ENCODE data around the gene BATF.

BATF gene

DNA sequence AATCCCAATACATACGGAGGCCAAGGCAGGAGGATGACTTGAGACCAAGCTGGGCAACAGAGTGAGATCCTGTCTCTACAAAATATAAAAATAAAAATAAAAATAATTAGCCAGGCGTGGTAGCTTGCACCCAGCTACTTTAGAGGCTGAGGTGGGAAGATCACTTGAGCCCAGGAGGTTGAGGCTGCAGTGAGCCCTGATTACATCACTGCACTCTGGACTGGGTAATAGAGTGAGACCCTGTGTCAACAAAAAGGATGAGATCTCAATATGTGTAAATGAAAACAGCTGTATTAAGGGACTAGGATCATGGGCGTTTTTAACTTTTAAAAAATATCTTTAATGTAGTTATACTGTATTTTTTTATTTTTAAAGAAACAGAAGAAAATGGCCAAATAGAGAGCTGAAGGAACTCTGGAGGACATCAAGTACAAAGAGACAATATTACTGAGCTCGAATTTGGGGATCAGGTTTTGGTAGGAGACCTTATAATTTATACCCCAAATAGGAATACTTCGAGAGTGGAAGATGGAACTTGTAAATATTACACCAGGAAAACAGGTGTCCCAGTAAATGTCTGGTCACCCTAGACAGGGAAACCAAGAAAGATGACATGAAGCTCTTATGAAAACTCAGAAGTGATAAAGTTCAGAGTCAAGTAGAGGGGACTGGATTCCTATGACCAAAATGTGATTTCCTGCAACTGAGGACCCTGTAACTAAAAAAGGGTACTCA is 13.1 kb downstream of the BATF start:
- DNase-seq: no peak

DNA sequence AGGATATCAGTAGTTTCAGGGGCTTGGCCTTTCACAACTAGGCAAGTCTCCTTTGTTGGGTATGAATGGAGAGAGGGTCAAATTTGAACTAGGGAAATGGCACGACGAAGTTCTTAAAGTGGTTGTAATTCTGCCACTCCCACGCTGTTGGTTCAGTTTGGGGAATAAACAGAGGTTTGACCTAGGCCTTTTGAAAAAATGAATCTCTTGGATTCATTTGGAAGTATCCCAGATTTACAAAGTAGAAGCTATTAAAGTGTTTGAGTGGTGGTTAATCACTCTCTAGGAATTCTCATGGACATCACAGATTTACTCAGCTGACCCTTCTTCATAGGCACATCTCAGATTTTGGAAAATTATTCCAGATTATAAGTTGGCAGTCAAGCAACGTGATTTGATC is 14.8 kb downstream of the BATF start:
- DNase-seq: no peak

DNA sequence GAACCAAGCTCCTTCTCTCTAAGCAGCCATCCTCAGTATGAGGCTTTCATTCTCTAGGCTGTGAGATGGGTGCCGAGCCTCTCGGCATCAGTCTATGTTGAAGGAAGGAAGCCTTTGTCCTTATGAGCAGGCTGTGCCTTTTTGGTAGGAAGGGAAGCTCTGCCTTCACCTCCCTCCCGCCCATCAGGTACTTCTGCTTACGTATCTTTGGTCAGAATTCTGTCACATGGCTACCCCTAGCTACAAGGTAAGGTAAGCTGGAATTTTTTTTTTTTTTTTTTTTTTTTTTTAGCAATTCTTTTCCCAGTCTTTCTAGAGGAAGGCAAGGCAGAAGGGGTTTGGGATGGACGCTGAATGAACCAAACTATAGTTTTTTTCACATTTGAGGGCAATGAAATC is 16.9 kb downstream of the BATF start:
- no peak for DNase-seq

GRCh38 chr14:75539561-75540478 is 17.6 kb downstream of the BATF start:
- DNase-seq: no peak

- no peak for DNase-seq
Measured at GRCh38 chr14:75540479-75540851, 18.2 kb downstream of the BATF start.

- DNase-seq: no peak
Measured at GRCh38 chr14:75542588-75543091, 20.4 kb downstream of the BATF start.

- DNase-seq: no peak
Measured at GRCh38 chr14:75543253-75543652, 21.0 kb downstream of the BATF start.

GRCh38 chr14:75543786-75544185 is 21.5 kb downstream of the BATF start:
- DNase-seq: no peak

DNA sequence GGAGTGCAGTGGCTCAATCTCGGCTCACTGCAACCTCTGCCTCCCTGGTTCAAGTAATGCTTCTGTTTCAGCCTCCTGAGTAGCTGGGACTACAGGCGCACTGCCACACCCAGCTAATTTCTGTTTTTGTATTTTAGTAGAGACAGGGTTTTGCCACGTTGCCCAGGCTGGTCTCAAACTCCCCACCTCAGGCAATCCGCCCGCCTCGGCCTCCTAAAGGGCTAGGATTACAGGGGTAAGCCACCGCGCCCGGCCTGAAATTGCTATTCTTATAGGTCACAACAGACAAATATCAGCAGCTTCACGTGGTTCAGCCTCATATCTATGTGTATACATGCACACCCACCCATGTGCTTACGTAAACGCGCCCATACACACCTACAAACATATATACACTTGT is 23.6 kb downstream of the BATF start:
- DNase-seq: no peak

DNA sequence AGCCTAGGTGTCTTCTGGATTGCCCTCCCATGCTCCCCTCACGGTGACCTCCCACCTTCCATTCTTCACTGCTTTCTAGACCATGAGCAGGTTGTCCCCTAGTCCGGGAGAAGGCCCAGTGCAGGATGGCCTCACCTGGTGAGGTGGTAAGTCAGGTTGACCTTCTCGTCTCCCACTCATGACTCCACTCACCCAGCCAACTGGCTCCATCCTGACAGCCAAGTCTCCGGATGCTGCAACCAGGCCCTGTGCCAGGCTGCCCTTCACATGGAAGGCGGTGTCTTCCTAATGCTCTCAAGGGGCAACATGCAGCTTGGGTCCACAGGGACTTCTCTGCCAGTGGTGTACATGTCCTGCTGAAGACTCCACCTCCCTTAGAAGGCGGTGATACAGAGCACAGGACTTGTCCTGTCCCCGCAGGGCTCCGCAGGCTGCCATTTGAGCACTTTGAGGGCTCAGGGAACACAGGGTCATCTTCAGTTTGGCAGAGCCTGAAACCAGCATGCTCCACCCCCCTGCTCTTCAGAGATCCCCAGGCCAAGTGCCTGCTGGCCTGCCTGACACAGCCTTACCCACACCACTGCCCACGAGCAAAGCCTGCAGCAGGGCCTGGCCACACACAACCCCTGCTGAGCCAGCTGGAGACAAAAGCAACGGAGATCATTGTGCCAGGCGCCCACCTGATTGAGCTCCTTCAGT is 25.4 kb downstream of the BATF start:
- DNase-seq: no peak

- no peak for DNase-seq
Measured at GRCh38 chr14:75548544-75548943, 26.3 kb downstream of the BATF start.

- DNase-seq: no peak
Measured at GRCh38 chr14:75549169-75549568, 26.9 kb downstream of the BATF start.

- DNase-seq: no peak
Measured at GRCh38 chr14:75551021-75551420, 28.8 kb downstream of the BATF start.

- DNase-seq: no peak
Measured at GRCh38 chr14:75553157-75553556, 30.9 kb downstream of the BATF start.

GRCh38 chr14:75553761-75554364 is 31.6 kb downstream of the BATF start:
- DNase-seq: no peak

- DNase-seq: peak; percentile 28
Measured at GRCh38 chr14:75554482-75554881, 32.2 kb downstream of the BATF start.

- no peak for DNase-seq
Measured at GRCh38 chr14:75558440-75558839, 36.2 kb downstream of the BATF start.

DNA sequence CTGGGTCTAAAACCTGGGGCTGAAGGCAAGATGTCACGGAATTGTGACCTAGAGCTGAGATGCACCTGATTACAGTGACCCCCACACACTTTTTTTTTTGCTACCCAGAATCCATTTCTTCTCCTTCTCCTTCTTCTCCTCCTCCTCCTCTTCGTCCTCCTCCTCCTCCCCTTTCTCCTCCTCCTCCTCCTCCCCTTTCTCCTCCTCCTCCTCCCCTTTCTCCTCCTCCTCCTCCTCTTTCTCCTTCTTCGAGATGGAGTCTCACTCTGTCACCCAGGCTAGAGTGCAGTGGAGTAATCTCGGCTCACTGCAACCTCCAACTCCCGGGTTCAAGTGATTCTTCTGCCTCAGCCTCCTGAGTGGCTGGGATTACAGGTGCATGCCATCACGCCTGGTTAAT is 36.8 kb downstream of the BATF start:
- DNase-seq: no peak

- peak; percentile 43 for DNase-seq
Measured at GRCh38 chr14:75559451-75560222, 37.4 kb downstream of the BATF start.

- peak; percentile 50 for DNase-seq
Measured at GRCh38 chr14:75561013-75561432, 38.8 kb downstream of the BATF start.

DNA sequence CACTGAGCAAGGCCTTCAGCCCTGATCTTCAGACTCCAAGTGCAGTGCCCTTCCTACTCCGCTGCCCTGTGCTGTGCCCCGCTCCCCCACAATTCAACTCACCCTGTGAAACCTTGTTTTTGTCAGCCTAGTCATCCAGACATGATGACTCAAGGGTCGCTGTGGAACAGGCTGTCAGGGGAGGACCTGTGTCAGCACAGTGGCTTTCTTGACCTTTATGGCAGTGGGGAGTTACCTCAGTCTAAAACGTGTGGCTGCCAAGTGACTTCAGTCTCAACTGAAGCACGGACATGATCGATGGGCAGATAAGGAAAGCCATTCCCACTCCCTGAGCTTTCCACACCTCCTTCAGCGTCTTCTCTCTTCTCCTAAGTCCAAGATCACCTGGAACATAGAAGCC is 39.8 kb downstream of the BATF start:
- DNase-seq: no peak

DNA sequence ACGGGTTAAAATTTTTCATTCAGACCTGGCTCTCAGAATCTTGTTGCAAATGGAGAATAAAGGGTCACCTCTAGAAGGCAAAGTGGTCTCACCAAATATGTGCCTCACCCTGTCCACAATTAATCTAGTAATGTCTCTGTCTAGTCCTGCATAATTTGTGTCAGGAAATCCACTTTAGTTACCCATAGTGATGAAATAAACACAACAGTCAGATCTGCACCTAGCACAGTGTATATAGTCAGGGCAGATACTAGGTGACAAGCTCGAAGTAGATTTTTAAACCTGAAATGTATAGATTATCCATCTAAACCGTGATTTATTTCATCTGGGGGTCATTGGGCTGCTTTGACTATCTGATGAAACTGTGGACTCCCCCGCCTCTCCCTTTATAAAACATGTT is 40.2 kb downstream of the BATF start:
- no peak for DNase-seq
